G401 (cell line): Measurements from ENCODE around the gene ARID1B. TPM values are rescaled to one million over a fixed set of nuclear protein-coding genes. Genes with fewer than 3 reads are reported as not detected.

Source experiments
- DNase-seq: peaks from one replicate; pipeline ENCODE4 v3.0.0-alpha.2; 2015; ENCODE audit warnings: low spot score
- in situ Hi-C: cut with HindIII; loops from 2 replicates; pipeline ENCODE4 v1.10.0; 2016; ENCODE audit warnings: low sequenced_read_pairs, mixed read lengths
- total RNA-seq: library from RNA; depleted of rRNA; stranded (reverse); fragments of >200 nt; shearing (Covaris generic); gene quantifications from 2 replicates; pipeline ENCODE4 v1.2.3, GENCODE V29; 2014

Gene ARID1B
- total RNA-seq, 1 experiment from 2014 or later, result 24.3 TPM

- no peak for DNase-seq
These were observed 211.3 kb downstream of the ARID1B start for GRCh38 chr6:156988276-156989158.

DNA sequence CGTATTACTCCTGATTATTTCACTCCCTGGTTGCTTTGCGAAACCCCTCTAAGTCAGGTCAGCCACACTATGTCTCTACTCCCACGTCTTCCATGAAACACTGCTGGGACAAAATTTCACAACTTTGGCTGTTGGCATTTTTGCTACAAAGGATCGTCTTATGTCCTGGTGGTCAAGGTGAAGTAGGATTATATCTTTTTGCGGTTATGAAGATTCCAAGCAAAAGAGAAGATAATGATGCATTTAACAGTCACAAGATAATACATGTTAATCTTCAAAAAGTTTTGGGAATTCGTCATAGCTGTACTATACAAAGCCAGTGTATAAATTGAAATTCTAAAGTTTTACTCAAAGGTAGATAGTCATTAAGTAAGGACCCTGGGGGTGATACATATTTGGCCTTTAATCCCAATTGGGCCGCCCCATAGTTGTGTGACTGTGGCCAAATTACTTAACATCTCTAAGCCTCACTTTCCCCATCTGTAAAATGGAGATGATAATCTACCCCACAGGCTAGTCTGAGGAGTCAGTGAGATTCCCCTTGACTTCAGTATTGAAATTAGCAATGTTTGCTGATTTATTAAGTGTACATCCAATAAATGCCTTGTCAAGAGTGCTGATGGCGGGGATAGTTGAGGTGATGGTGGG lies 212.1 kb downstream of the ARID1B start:
- in situ Hi-C loops, result no loop called here
- no peak for DNase-seq

More at GRCh38 chr6:156988276-156989158, 211.3 kb downstream of the ARID1B start:
- in situ Hi-C loops, result no loop called here

DNA sequence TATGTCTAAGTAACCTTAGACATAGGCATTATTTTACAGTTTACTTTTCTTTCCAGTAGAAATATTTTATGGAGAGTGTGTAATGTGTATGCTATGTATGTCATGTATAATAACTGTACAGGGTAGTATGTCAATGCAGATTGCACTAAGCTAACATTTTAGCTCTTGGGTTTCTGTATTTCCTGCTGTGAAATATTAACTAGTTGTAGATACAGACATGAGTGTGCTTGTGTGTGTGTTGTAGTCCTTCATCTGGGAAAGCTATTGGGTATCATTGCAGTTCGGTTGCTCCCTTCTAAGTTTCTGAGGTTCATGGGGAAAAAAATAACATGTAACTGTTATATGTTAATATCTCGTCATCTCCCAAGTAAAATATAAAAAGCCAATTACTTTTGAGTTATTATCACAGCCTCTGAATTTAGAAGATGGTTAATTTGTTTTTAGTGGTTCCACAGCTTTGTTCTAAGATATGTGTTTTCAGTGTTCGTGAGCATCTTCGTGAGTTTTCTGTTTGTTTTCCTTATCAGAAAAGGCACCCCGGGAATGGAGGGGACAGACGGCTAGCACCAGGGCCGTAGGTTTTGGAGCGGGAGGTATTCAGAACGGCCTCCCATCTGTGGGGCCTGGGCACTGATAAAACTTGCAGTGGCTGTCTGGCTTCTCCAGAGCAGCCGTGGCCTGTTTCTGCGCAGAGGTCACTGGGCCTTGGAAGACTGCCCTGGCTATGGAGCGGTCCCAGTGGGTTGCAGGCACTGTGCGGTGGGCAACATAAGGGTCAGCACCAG lies 215.0 kb downstream of the ARID1B start:
- in situ Hi-C loops, result no loop called here
- DNase-seq, result peak; percentile 52

- no peak for DNase-seq
- in situ Hi-C loops, result no loop called here
These were observed 216.5 kb downstream of the ARID1B start for GRCh38 chr6:156993713-156994112.

DNA sequence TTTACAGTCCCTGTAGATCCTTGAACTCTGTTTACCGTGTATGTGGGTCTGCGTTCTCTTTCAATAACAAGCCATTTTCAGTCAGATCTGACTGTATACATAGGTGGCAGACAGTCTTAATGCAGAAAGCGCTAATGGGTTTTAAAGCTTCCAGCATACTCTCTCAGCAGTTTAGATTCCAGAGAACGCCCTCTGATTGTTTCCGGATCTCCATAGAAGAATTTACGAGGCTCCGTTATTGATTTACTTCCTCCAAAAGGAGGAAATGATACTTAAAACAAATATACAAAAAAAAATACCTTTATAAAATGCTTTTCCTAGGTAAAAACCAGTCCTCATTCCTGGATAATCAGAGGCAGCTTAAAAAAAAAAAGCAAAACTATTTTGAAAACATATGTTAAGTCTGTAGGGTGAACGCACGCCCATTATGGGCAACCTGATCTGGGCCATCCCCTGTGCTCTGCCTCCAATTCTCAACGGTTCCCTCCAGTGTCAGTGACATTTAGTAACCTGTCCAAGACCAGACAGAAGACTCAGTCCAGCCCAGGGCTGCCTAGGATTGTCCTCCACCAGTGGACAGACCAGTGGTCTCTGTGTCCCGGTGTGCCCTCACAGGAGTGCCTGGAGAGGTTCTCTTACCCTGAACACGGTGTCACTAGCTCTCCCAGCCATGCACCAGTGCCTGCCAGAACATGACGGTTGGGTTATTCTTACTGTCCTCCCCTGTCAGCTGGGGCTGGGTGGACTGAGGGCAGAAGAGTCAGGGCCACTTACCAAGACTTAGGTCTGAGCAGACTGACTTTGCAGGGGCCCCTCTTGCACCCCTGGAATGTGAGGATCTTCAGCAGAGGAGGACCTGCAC lies 217.3 kb downstream of the ARID1B start:
- no peak for DNase-seq
- in situ Hi-C loops, result no loop called here

- DNase-seq, result no peak
- in situ Hi-C loops, result no loop called here
These were observed 218.3 kb downstream of the ARID1B start for GRCh38 chr6:156995502-156995901.

DNA sequence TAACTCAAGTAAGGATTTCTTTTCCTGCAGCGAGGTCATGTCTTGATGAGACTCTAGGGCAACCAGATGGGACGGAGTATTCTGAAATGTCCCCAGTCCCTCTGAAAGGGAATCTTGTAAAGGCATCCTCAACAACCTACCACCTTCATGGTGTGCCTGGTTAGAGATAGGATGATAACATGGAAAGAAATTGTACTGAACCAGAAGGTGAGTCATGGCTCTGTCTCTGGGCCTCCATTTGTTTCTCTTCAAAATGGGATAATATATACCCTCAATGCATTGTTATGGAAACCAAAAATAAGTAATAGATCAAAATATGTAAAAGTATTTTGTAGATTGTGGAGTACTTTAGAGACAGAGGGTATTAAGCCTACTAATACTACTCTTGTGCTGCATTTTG lies 219.1 kb downstream of the ARID1B start:
- in situ Hi-C loops, result no loop called here

DNA sequence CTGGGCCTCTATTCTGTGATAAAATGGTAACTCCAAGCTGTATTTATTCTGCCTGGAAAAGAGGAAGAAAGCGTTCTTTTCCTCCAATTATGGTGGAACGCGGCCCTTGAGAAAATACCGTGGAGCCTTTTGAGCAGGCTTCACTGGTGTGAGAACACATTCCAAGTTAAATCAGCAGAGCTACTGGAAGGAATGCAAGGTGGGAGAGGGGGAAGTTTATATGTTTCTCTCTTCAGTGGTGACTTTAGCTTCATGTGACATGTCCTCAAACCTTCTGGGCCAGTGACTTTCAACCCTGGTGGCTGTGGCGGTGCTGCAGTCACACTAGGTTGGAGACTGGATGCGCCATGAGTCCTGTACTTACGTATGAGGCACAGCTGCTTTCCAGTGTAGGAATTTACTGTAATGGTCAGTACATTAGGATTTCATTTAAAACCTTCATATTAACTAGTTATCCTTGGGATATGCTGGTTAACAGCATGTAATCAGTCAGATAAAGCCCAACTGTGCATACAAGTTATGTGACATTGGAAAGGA lies 221.7 kb downstream of the ARID1B start:
- DNase-seq, result no peak
- in situ Hi-C loops, result no loop called here

More for the DNA sequence above, 219.1 kb downstream of the ARID1B start:
- DNase-seq, result no peak

DNA sequence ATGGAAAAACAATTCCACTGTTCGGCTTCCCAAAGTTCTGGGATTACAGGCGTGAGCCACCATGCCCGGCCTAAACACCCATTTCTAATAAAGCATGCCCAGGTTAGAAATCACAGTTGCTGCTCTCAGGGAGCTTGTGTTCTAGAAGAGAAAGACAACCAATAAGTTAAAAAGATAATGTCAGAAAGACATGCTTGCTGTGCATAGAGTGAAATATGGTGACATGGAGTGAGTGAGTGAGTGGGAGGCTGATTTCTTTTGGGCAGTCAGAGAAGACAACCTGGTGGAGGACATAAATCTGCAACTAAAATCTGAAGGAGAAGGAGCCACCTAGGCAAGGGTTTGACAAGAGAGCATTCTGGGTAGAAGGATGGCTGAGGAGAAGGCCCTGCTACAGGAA lies 222.6 kb downstream of the ARID1B start:
- DNase-seq, result no peak
- in situ Hi-C loops, result no loop called here

DNA sequence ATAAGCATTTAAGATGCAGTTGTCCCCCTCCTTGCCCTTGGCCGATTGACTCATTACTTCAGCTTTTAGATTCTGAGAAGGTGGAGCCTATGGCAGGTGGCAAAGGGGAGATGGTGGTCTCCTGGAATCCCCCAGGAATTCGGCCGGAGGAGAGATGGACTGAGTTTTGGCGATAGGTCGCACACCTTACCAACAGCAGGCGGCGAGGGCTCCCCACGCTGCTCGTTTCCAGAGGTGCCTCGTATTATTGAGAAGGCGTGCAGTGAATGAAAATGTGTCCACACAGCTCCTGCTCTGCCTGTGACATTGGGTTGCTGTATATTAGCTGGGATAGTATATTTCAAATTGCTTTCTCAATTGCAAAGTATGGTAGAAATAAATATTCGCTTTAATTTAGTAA lies 224.5 kb downstream of the ARID1B start:
- DNase-seq, result no peak
- in situ Hi-C loops, result no loop called here

DNA sequence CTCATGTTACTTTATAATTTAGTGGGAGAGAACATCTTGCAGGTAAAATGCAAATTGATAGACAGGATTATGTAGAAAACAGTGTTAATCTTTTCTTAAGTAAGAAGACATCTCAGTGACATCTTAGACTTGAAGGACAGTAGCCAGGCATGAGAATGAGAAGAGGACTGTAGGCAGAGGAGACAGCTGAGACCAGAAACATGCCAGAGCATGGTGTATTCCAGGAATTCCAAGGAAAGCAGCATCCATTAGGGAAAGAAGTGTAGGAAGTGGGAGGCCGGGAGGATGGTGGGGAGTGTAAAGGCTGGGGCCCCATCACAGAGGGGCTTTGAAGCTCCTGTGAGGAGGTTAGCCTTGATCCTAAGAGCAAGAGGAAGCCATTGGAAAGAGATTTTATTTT lies 225.6 kb downstream of the ARID1B start:
- DNase-seq, result no peak
- in situ Hi-C loops, result no loop called here

DNA sequence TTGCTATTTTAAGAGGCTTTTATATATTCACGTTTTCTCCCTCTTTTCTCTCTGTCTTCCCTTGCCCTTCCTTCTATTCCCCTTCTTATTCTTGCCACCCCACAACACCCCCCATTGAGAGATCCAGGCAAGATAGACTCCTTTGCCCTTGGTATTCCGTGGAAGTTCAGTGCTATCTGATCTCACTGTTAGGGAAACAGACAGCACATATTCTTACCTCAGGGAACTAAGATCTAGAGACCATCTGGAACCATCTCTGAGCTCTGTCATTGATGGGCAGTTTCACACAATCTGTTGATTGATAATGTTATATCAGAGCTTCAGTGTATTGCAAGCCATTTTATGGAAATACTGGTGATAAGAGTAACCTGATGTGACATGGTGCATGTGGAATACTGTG lies 228.8 kb downstream of the ARID1B start:
- in situ Hi-C loops, result no loop called here
- no peak for DNase-seq

GRCh38 chr6:157008568-157008967 lies 231.4 kb downstream of the ARID1B start:
- DNase-seq, result no peak

DNA sequence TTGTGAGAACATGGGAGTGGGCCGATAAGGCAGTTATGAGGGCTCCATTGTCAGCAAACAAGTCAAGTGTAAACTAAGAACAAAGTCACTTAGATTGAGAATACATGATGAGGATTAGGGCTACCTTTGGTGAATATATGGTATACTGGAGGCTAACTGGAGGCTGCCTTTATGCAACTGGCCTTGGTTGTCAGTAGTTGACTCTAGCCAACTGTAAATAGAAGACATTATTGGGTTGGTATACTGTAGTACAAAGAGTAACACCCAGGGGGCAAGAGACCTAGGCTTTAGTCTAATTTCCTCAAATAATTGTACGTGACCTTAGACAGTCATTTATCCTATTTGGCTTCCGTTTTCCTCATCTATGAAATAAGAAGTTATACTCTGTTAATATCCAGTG lies 235.2 kb downstream of the ARID1B start:
- DNase-seq, result no peak
- in situ Hi-C loops, result no loop called here

More at GRCh38 chr6:157008568-157008967, 231.4 kb downstream of the ARID1B start:
- in situ Hi-C loops, result no loop called here

DNA sequence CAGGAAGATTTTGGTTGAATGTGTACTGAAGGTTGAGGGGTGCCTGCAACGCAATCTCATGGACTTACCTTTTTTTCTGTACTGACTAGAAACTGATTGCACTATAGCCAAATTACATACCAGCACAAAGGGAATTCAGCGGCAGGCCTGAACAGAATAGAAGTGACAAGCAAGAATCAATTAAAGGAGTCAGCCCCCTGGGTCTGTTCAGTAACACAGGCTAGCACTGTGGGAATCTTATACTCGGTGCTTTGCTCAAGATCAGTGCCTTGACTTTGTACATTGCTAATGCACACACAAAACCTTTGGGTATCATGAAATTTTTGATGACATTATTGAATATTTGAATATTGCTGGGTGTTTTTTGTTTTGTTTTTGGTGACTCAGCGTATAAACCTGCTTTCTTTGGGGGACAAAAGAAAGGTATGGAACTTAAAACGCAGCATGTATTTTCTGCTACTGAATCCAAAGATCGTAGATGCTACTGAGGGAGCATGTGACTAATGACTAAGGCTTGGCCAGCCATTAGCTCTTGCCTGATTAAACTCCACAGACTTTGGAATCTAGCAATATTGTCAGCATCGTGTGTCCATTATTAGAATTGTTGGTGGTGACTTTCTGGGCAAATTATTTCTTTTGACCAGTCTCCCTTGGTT lies 236.6 kb downstream of the ARID1B start:
- peak; percentile 20 for DNase-seq

GRCh38 chr6:157014871-157015270 lies 237.7 kb downstream of the ARID1B start:
- DNase-seq, result no peak
- in situ Hi-C loops, result no loop called here

More for the DNA sequence above, 236.6 kb downstream of the ARID1B start:
- in situ Hi-C loops, result no loop called here

DNA sequence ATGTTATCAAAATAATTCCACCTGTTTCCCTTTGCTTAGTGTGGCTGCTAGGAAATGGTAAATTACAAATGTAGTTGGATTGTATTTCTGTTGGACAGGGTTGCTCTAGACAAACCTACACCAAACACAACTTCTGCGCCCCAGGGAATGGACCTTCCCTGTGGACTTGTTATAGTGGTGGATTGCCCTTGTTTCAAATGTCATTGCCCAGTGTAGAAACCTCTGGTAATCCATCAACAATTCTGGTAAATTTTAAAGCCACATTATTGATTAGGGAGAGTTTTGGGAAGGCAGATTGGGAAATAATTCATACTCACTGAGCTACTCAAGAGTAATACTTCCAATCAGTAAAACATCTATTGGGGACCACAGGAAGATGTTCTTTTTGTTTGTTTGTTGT lies 239.8 kb downstream of the ARID1B start:
- in situ Hi-C loops, result no loop called here
- no peak for DNase-seq

DNA sequence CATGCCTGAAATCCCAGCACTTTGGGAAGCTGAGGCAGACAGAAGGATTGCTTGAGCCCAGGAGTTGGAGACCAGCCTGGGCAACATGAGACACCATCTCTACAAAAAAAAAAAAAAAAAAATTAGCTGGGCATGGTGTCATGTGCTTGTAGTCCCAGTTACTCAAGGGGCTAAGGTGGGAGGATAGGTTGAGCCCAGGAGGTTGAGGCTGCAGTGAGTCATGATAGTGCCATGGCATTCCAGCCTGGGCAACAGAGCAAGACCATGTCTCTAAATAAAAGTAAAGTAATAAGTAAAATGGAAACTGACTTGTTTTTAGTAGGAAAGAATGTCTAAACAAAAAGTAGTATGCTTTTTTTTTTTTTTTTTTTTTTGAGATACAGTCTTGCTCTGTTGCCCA lies 240.7 kb downstream of the ARID1B start:
- in situ Hi-C loops, result no loop called here
- DNase-seq, result no peak
